ENCODE results near the gene SAT1. TPM values are rescaled to one million over a fixed set of nuclear protein-coding genes. Genes with fewer than 3 reads are reported as not detected.

The SAT1 gene
- total RNA-seq, 2 donors from 2014 or later: 154 to 192 TPM

DNA sequence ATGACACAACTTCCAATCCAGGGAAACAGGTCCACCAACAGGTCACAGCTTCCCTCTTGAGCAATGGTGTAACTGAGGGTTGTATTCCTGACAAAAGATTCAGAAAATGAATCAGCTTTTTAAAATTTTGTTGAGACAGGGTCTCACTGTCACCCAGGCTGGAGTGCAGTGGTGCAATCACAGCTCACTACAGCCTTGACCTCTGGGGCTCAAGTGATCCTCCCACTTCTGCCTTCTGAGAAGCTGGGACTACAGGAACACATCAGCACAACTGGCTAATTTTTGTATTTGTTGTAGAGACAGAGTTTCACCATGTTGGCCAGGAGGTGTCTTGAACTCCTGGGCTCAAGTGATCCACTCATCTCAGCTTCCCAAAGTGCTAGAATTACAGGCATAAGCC is 43.7 kb downstream of the SAT1 start:
- intact Hi-C loops (cut with DNase I): no loop called here
- DNase-seq (ENCODE audit: low spot score): no peak

DNA sequence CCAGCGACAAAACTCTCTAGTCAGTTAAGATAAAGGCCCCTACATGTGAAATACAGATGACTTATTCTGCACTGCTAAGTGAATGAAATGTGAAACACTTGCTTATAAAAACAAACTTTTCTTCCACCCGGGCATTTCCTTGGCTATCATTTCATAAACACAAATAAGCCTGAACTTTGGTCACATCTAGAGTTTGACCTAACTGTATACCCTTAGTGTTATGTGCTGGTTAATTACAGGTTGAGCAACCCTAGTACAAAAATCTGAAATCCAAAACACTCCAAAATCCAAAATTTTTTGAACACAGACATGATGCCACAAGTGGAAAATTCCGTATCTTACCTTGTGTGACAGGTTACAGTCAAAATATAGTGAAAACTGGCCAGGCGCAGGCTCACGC is 45.9 kb downstream of the SAT1 start:
- DNase-seq (ENCODE audit: low spot score): no peak
- intact Hi-C loops (cut with DNase I): no loop called here

DNA sequence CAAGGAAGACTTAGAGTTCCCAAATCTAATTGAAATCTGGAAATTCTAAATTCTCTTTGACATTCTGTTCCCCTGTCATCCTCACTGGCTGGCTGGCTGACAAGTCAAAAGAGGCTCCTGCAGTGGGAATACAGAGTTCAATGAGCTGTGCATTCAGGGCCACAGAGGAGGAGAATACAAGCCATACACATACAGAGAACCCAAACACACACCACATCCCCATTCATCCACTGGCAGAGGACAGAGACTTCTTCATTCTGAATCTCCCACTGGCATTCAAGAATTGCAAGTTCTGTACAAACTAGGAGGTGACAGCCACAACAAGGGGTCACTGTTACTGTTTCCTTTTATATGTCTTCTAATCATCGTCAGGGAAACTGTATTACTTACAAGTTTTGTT is 49.7 kb downstream of the SAT1 start:
- intact Hi-C loops (cut with DNase I): no loop called here
- DNase-seq (ENCODE audit: low spot score): no peak

Other genes starting within 250 kb of the SAT1 start
- gene PRDX4, start 115.7 kb upstream of the SAT1 start, total RNA-seq: 10 to 100 TPM; 87.8 to 91.9 TPM
- gene ACOT9, start 39.9 kb upstream of the SAT1 start, total RNA-seq: 10 to 100 TPM; 45.3 to 53.5 TPM
- 10 to 100 TPM; 13.7 to 13.9 TPM for gene APOO, start 124.8 kb downstream of the SAT1 start, total RNA-seq
- under 1 TPM in 1 of 2 donors, not detected in 1; 0.24 TPM for gene CXorf58, start 124.8 kb downstream of the SAT1 start, total RNA-seq
- 1 to 10 TPM; 6.3 to 7.2 TPM for gene KLHL15, start 244.0 kb downstream of the SAT1 start, total RNA-seq